SKM-1 (cell line): ENCODE measurements around the gene SLC25A47.
"Not testable (repeated sequence)": the region's sequence is repeated elsewhere in the genome, so short reads cannot be mapped to it uniquely, and the experiment has no call there.

Experiments
- DNase-seq: peaks from one replicate; lab custom pipeline; 2025; ENCODE audit not compliant: unreplicated experiment; lab: John Stamatoyannopoulos, UW

SLC25A47 gene

GRCh38 chr14:100342826-100343225 lies 19.7 kb downstream of the SLC25A47 start:
- not testable (repeated sequence) for DNase-seq

GRCh38 chr14:100344657-100345056 lies 21.5 kb downstream of the SLC25A47 start:
- not testable (repeated sequence) for DNase-seq

- DNase-seq: no peak
Observed at GRCh38 chr14:100345711-100346110, 22.6 kb downstream of the SLC25A47 start.

GRCh38 chr14:100346306-100347091 lies 23.4 kb downstream of the SLC25A47 start:
- DNase-seq: no peak

GRCh38 chr14:100348253-100348729 lies 25.2 kb downstream of the SLC25A47 start:
- no peak for DNase-seq

- no peak for DNase-seq
Observed at GRCh38 chr14:100348784-100349685, 25.9 kb downstream of the SLC25A47 start.

- no peak for DNase-seq
Observed at GRCh38 chr14:100350276-100350926, 27.3 kb downstream of the SLC25A47 start.

GRCh38 chr14:100350986-100351385 lies 27.8 kb downstream of the SLC25A47 start:
- DNase-seq: no peak

GRCh38 chr14:100358396-100358795 lies 35.3 kb downstream of the SLC25A47 start:
- no peak for DNase-seq

GRCh38 chr14:100359111-100359510 lies 36.0 kb downstream of the SLC25A47 start:
- DNase-seq: no peak

GRCh38 chr14:100359881-100360280 lies 36.7 kb downstream of the SLC25A47 start:
- no peak for DNase-seq

- DNase-seq: no peak
Observed at GRCh38 chr14:100361626-100362025, 38.5 kb downstream of the SLC25A47 start.

- no peak for DNase-seq
Observed at GRCh38 chr14:100362311-100362927, 39.3 kb downstream of the SLC25A47 start.

GRCh38 chr14:100363053-100363452 lies 39.9 kb downstream of the SLC25A47 start:
- no peak for DNase-seq

- no peak for DNase-seq
Observed at GRCh38 chr14:100364403-100364802, 41.3 kb downstream of the SLC25A47 start.

GRCh38 chr14:100365741-100366140 lies 42.6 kb downstream of the SLC25A47 start:
- DNase-seq: no peak

- DNase-seq: no peak
Observed at GRCh38 chr14:100369019-100369418, 45.9 kb downstream of the SLC25A47 start.

GRCh38 chr14:100370003-100370402 lies 46.9 kb downstream of the SLC25A47 start:
- no peak for DNase-seq

GRCh38 chr14:100371773-100372172 lies 48.6 kb downstream of the SLC25A47 start:
- no peak for DNase-seq

- DNase-seq: no peak
Observed at GRCh38 chr14:100372357-100373048, 49.4 kb downstream of the SLC25A47 start.
